Ectodermal cell (in vitro differentiated cells): ENCODE data around the gene GFPT2.

ENCODE experiments used
- H3K27ac ChIP-seq: 2 replicates; pipeline ENCODE4 v1.7.0; 2013; ENCODE audit warnings: mild to moderate bottlenecking, low read depth, low read length; ENCODE audit not compliant: insufficient read depth, poor library complexity, severe bottlenecking
- H3K27me3 ChIP-seq: 2 replicates; pipeline ENCODE4 v1.7.0; 2013; ENCODE audit warnings: mild to moderate bottlenecking, low read length; ENCODE audit not compliant: insufficient read depth, control insufficient read depth, poor library complexity, severe bottlenecking
- H3K36me3 ChIP-seq: one replicate; pipeline ENCODE4 v1.7.0; 2013; ENCODE audit warnings: low read length; ENCODE audit not compliant: control insufficient read depth, insufficient read depth
- H3K4me1 ChIP-seq: one replicate; pipeline ENCODE4 v1.7.0; 2013; ENCODE audit warnings: low read length; ENCODE audit not compliant: control insufficient read depth, insufficient read depth
- H3K4me3 ChIP-seq: 2 replicates; pipeline ENCODE4 v1.7.0; 2013; ENCODE audit warnings: low read depth, low read length, control low read depth; ENCODE audit not compliant: insufficient read depth
- H3K9me3 ChIP-seq: 2 replicates; pipeline ENCODE4 v1.7.0; 2013; ENCODE audit warnings: mild to moderate bottlenecking, low read length, moderate library complexity; ENCODE audit not compliant: control insufficient read depth
- WGBS, 2 experiments: methylation state at CpG; one replicate each; pipeline ENCODE4 v1.1.7; 2013; ENCODE audit warnings: missing lambda C conversion rate in 2 of 2; 5-methylcytosine and 5-hydroxymethylcytosine counted together

The GFPT2 gene

DNA sequence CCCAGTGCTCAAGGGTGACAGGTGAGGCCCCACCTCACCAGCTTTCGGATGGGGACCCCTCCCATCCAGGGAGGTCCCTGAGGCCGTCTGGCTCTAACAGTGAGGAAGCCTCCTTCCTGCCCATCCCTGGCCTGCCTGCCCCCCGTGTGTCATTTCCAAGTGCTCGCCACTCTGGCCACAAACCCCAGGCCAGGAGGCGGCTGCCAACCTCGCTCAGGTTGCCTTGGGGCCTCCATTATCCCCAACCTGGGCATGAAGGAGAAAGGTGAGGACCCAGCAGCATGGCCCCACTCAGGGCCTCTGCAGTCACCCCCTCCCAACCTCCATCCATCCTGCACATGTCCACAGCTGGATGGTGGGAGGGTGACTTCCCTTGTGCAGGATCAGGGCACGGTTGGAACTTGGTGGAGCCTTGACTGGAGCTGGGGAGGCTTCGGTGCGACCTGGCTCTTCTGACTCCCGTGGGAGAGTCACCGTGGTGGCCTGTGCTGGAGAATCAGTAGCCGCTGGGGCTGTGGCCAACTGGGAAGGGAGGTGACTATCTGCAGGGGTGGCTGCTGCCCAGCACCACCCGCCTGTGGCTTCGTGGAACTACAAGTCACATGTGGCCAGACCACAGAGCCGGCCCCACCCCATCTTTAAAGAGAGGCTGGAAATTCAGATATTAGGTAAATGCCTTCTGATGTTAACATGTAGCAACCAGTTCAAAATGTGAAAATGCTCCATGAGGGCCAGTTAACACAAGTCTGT lies 37.5 kb upstream of the GFPT2 start:
- no peaks in the 10 kb centered on the region for H3K9me3 ChIP-seq
- H3K4me1 ChIP-seq = no peaks in the 10 kb centered on the region
- no peak overlapping the region for H3K27ac ChIP-seq
- H3K27me3 ChIP-seq = no peaks in the 10 kb centered on the region
- 93% methylated on average over 15 of the region's 15 CpGs for WGBS, 2 experiments
- no peaks in the 10 kb centered on the region for H3K36me3 ChIP-seq
- H3K4me3 ChIP-seq = no peak overlapping the region

DNA sequence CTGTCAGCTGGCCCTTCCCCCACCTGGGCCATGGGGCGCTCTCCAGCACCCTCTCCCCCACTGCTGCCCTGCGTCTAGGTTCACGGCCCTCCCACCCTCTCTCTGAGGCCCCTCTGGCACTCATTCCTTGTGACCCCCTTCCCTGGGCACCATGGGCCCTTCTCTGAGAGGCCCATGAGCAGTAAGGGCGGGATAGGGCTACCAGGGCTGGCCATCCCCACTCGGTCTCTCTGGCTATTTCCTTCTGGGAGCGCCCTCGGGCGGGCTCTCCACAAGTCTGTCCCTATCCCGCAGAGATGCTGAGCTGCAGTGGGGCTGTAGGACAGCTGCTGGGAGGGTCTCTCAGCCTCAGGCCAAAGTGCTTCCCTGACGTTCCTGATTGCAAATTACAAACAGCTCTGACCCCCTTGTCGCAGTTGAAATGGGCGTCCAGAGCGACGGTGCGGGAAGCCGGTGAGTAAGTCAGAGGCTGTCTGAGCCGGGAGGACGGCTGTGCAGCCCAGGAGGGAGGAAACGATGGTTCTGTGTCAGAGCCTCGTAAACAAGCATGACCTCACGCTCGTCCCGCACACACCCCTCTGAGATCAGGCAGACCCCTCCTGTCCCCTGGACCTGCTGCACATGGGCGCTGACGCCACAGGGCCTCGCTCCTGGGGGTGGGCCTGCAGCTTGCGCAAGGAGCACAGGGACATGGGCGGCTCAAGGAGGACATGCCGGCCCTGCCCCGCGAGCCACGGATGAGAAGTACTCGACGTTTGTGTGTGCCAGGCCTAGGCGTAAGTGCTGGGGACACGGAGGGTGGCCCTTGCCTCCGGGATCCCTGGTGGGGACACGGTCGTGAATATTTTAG lies 36.3 kb upstream of the GFPT2 start:
- Histone ChIP-seq H3K9me3 (no peaks in the 10 kb centered on the region), H3K4me3 (no peak overlapping the region), H3K36me3 (no peaks in the 10 kb centered on the region), H3K4me1 (no peaks in the 10 kb centered on the region), H3K27ac (no peak overlapping the region), H3K27me3 (no peaks in the 10 kb centered on the region)
- 78 to 79% methylated on average over 39 of the region's 39 CpGs for WGBS, 2 experiments

DNA sequence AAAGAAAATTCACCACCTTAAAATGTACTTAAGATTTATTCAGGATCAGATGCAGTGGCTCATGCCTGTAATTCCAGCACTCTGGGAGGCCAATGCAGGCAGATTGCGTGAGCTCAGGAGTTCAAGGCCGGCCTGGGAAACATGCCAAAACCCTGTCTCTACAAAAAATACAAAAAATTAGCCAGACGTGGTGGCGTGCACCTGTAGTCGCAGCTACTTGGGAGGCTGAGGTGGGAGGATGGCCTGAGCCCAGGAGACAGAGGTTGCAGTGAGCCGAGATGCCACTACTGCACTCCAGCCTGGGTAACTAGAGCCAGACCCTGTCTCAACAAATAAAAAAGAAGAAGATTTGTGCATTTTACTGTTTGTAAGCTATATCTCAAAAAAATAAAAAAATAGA lies 34.7 kb upstream of the GFPT2 start:
- Histone ChIP-seq H3K9me3 (no peaks in the 10 kb centered on the region), H3K4me3 (no peak overlapping the region), H3K27ac (no peak overlapping the region), H3K4me1 (no peaks in the 10 kb centered on the region), H3K27me3 (no peaks in the 10 kb centered on the region), H3K36me3 (no peaks in the 10 kb centered on the region)
- WGBS, 2 experiments = 89 to 95% methylated on average over 6 of the region's 6 CpGs

DNA sequence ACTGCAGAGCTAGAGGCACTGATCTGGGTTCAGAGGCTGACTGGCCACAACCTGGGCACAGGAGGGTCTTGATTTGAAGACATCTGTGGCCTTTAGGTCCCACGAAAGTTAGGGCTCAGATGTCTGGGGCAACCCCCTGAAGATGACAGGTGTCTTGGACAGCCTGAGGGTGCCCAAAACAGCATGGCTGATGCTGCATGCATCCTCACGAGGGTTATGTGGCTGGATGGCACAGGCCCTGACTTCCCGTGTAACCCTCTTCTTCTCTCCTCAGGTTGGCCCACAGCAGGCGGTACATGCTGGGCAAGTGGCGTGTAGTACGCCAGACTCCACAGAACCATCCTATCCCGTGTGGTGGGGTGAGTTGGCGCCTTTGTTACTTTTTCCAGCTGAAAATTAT lies 29.8 kb upstream of the GFPT2 start:
- Histone ChIP-seq H3K4me1 (no peaks in the 10 kb centered on the region), H3K27me3 (no peaks in the 10 kb centered on the region), H3K27ac (no peak overlapping the region), H3K4me3 (no peak overlapping the region), H3K36me3 (no peaks in the 10 kb centered on the region), H3K9me3 (no peaks in the 10 kb centered on the region)
- WGBS, 2 experiments = 94 to 95% methylated on average over 8 of the region's 8 CpGs

DNA sequence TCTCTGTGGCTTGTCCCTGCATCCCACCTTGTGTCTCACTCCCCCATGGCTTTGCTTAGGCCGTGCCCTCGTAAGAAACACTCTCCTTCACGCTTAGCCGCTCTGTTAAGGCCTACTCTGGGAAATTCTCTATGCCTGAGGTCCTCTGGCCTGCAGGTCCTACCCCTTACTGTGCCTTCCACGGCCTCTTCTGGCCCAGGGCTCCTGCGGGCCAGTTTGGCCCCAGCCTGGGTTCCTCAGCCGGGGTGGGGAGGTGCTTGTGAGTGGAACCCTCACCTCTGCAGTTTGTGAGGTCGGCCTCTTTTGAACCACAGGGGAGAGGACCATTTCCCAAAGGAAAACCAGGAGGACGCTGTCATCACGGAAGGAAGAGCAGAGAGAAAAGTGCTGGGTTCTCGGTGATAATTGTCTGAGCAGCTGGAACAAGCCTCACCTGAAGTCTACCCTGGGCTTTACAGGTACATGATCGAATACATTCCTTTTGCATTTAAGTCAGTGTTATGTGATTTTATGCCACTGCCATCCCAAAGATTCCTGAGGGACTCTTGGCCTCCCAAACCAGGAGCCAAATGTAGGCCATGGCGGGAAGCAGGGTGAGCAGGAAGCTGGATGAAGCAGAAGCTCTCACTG lies 28.8 kb upstream of the GFPT2 start:
- WGBS, 2 experiments = 93 to 95% methylated on average over 13 of the region's 13 CpGs
- no peak overlapping the region for H3K4me3 ChIP-seq
- H3K36me3 ChIP-seq = no peaks in the 10 kb centered on the region
- no peaks in the 10 kb centered on the region for H3K9me3 ChIP-seq
- H3K4me1 ChIP-seq = no peaks in the 10 kb centered on the region
- H3K27me3 ChIP-seq = no peaks in the 10 kb centered on the region
- H3K27ac ChIP-seq = no peak overlapping the region

DNA sequence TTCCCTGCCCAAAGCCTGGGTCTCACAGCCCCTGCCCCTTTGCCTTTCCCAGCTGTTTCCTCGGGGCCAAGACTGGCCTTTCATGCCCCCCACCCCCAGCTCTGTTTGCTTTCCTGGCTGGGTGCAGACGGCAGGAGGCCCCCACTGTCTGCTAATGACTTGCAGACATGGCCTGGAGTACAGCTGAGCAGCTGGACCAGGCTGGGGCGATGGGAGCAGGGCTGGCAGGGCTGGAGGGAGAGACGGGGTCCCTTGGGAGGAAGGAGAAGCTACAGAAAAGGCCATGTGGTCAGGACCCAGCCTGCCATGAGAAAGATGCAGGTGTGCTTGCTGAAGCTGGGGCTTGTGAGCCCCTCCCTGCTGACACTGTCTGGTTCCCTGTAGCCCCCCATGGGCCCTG lies 28.3 kb upstream of the GFPT2 start:
- Histone ChIP-seq H3K36me3 (no peaks in the 10 kb centered on the region), H3K4me3 (no peak overlapping the region), H3K27me3 (no peaks in the 10 kb centered on the region), H3K9me3 (no peaks in the 10 kb centered on the region), H3K27ac (no peak overlapping the region), H3K4me1 (no peaks in the 10 kb centered on the region)
- WGBS, 2 experiments = 67 to 74% methylated on average over 4 of the region's 4 CpGs

DNA sequence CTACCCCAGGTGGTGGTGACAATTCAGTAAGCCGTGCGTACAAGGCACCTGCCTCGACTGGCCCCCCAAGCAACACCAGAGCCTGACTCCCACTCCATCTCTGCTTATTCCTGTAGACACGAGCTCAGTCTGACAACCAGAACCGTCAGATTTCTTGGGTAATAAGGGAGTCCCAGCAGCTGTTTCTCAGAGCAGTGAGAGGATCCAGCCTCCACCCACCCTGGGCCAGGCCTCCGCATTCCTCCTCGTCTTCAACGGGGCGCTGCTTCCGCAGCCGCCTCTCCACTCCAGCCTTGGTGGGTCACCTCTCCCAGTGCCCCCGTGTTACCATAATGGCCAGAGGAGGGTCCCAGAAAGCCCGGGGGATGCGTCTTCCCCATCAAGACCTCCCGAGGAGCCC lies 27.7 kb upstream of the GFPT2 start:
- Histone ChIP-seq H3K4me1 (no peaks in the 10 kb centered on the region), H3K36me3 (no peaks in the 10 kb centered on the region), H3K27me3 (no peaks in the 10 kb centered on the region), H3K4me3 (no peak overlapping the region), H3K9me3 (no peaks in the 10 kb centered on the region), H3K27ac (no peak overlapping the region)
- 89 to 90% methylated on average over 15 of the region's 15 CpGs for WGBS, 2 experiments

DNA sequence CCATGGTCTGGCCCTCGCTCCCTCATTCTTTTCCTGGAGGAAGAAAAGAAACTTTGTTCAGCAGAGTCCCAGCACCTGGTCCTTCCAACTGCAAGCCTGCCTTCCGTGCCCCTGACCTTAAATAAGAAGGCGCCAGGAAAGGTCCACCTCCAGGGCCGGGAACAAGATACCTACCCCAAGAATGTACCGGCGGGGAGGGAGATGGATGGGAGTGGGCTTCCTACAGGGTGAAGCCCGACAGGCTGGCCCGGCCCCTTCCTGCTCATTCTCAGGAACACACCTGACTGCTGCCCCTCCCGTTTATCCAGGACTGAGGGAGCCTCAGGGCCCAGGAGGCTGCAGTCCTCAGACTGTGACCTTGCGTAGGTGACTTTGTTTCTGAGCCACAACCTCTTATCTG lies 27.3 kb upstream of the GFPT2 start:
- Histone ChIP-seq H3K36me3 (no peaks in the 10 kb centered on the region), H3K27ac (no peak overlapping the region), H3K27me3 (no peaks in the 10 kb centered on the region), H3K4me1 (no peaks in the 10 kb centered on the region), H3K4me3 (no peak overlapping the region), H3K9me3 (no peaks in the 10 kb centered on the region)
- WGBS, 2 experiments = 90% methylated on average over 10 of the region's 10 CpGs

DNA sequence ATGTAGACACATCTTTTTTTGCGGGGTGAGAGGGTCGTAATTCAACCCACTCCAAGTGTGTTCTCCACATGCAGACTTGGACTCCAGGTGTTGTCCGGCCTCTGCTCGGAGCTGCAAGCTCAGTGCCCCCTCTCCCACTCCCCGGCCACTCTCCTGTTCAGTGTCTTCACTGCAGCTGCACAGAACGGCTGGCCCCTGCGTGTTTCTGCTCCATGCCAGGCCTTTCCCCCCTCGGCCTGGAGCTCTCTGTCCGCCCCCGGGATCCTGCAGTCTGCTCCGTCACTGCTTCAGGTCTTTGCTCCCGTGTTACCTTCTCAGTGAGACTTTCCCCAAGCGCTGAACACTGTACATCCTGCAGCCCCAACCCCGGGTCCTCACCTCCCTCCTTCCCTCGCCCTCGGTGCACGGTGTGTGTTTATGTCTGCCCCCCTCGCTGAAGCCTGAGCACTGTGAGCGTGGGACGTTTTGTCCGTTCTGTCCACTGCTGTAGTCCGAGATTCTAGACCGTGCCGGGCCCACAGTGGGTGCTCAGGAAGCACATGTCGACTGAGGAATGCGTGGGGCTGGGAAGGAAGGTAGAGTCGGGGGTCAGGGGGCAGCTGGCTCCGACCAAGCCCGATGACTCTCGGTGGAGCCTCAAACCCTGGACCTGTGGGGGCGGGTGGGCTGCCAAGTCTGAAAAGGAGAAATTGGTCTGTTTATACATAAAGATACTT lies 26.4 kb upstream of the GFPT2 start:
- Histone ChIP-seq H3K36me3 (no peaks in the 10 kb centered on the region), H3K27me3 (no peaks in the 10 kb centered on the region), H3K4me3 (no peak overlapping the region), H3K9me3 (no peaks in the 10 kb centered on the region), H3K4me1 (no peaks in the 10 kb centered on the region), H3K27ac (no peak overlapping the region)
- 93% methylated on average over 31 of the region's 31 CpGs for WGBS, 2 experiments
